Mesendoderm (in vitro differentiated cells): ENCODE measurements around the gene FIGN.

Source experiments
- DNase-seq: peaks from one replicate; pipeline ENCODE4 v3.0.0; 2013
- H2AK5ac ChIP-seq: 2 replicates; pipeline ENCODE4 v1.6.1; 2013; ENCODE audit warnings: low read length, inconsistent platforms
- H2BK120ac ChIP-seq: 2 replicates; pipeline ENCODE4 v1.6.1; 2013; ENCODE audit warnings: low read depth, mild to moderate bottlenecking, low read length, moderate library complexity, mixed read lengths
- H2BK15ac ChIP-seq: replicated peaks from 2 replicates; pipeline ENCODE4 v1.6.1; 2013; ENCODE audit warnings: low read depth, mild to moderate bottlenecking, moderate library complexity
- H2BK5ac ChIP-seq: 2 replicates; pipeline ENCODE4 v1.6.1; 2013; ENCODE audit warnings: low read length, inconsistent platforms
- H3K18ac ChIP-seq: 2 replicates; pipeline ENCODE4 v1.6.1; 2013; ENCODE audit warnings: mild to moderate bottlenecking, low read length, mixed read lengths
- H3K23ac ChIP-seq: one replicate; pipeline ENCODE4 v1.6.1; 2013; ENCODE audit warnings: low read length
- H3K27ac ChIP-seq: 2 replicates; pipeline ENCODE4 v1.5.1; 2013; ENCODE audit warnings: low read depth, mild to moderate bottlenecking, inconsistent platforms, low read length, moderate library complexity
- H3K27me3 ChIP-seq: 2 replicates; pipeline ENCODE4 v1.6.1; 2013; ENCODE audit warnings: low read length, control low read depth, mild to moderate bottlenecking, inconsistent platforms; ENCODE audit not compliant: insufficient read depth, poor library complexity
- H3K36me3 ChIP-seq: 2 replicates; pipeline ENCODE4 v1.6.1; 2013; ENCODE audit warnings: low read length, inconsistent platforms; ENCODE audit not compliant: control insufficient read depth, insufficient read depth
- H3K4ac ChIP-seq: one replicate; pipeline ENCODE4 v1.6.1; 2013; ENCODE audit warnings: low read depth, mild to moderate bottlenecking, low read length, moderate library complexity
- H3K4me1 ChIP-seq: 2 replicates; pipeline ENCODE4 v1.6.1; 2013; ENCODE audit warnings: low read depth, low read length, inconsistent platforms; ENCODE audit not compliant: control insufficient read depth
- H3K4me2 ChIP-seq: 2 replicates; pipeline ENCODE4 v1.6.1; 2013; ENCODE audit warnings: low read length
- H3K4me3 ChIP-seq: 2 replicates; pipeline ENCODE4 v1.5.1; 2013; ENCODE audit warnings: mild to moderate bottlenecking, low read length
- H3K56ac ChIP-seq: one replicate; pipeline ENCODE4 v1.6.1; 2013; ENCODE audit warnings: low read length
- H3K79me1 ChIP-seq: 2 replicates; pipeline ENCODE4 v1.6.1; 2013; ENCODE audit warnings: low read length, inconsistent platforms
- H3K79me2 ChIP-seq: 2 replicates; pipeline ENCODE4 v1.6.1; 2013; ENCODE audit warnings: mild to moderate bottlenecking, low read length; ENCODE audit not compliant: control insufficient read depth, insufficient read depth
- H3K9ac ChIP-seq: 2 replicates; pipeline ENCODE4 v1.6.1; 2013; ENCODE audit warnings: low read length, inconsistent platforms
- H4K5ac ChIP-seq: one replicate; pipeline ENCODE4 v1.6.1; 2013; ENCODE audit warnings: low read length
- H4K8ac ChIP-seq: one replicate; pipeline ENCODE4 v1.6.1; 2013; ENCODE audit warnings: low read depth, mild to moderate bottlenecking, control low read depth, low read length, moderate library complexity
- WGBS: extraction: QIAGEN DNeasy Blood & Tissue Kit; methylation state at CpG from one replicate; pipeline ENCODE4 v1.1.7; 2013; ENCODE audit warnings: low lambda C conversion rate, missing lambda C conversion rate; ENCODE audit not compliant: insufficient coverage; ENCODE audit errors: extremely low coverage; 5-methylcytosine and 5-hydroxymethylcytosine counted together

The FIGN gene

DNA sequence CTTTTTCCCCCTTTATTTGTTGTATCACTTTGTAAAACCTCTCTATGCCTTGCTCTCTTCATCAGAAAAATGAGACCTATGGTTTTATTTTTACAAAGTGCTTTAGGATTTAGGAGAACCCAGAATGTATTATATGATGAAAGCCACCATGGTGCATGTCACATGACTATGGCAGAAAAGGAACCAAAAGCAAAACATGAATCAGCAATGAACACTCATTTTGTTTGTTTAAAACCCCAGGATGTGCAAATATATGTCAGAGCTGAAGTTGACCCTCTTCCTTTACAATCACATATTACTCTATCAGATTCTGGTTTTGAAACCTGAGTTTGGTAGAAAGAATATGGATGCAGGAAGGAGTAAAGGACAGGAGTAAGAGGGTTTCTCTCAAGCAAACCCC lies 70.0 kb downstream of the FIGN start:
- Histone ChIP-seq H3K9ac (no peak overlapping the region), H3K4me2 (no peak overlapping the region), H3K18ac (no peak overlapping the region), H3K56ac (no peak overlapping the region), H3K4me3 (no peak overlapping the region), H2AK5ac (no peak overlapping the region), H3K27me3 (no peaks in the 10 kb centered on the region), H3K4ac (no peak overlapping the region), H2BK15ac (no peak overlapping the region), H2BK120ac (no peak overlapping the region), H2BK5ac (no peak overlapping the region), H3K23ac (no peak overlapping the region), H4K8ac (no peak overlapping the region), H4K5ac (no peak overlapping the region), H3K4me1 (no peaks in the 10 kb centered on the region), H3K27ac (no peak overlapping the region), H3K79me2 (no peaks in the 10 kb centered on the region), H3K79me1 (no peaks in the 10 kb centered on the region), H3K36me3 (no peaks in the 10 kb centered on the region)
- DNase-seq = no peak

DNA sequence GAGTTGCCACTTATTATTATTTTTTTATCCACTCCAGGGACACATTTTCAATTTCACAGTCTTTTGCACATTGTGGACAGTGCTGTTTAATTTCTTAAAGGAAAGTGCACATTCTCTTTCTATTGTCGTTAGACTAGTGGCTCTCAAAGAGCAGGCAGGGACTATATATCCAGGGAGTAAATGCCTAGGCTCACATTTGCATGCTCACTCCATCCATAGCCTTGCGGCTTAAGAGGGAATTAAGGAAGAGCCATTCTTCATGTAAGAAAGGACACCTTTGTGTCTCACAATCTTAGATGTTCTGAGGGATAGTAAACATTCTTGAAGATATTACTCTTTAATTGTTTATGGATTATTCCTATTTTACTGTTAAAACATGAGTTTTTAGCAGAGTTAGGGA lies 70.8 kb downstream of the FIGN start:
- no peak overlapping the region for H2BK15ac ChIP-seq
- no peak overlapping the region for H3K27ac ChIP-seq
- WGBS = no CpG with 5 or more reads among the region's 2 CpGs
- no peaks in the 10 kb centered on the region for H3K4me1 ChIP-seq
- no peaks in the 10 kb centered on the region for H3K36me3 ChIP-seq
- no peak overlapping the region for H3K4me2 ChIP-seq
- H4K5ac ChIP-seq = no peak overlapping the region
- no peak overlapping the region for H3K4me3 ChIP-seq
- no peaks in the 10 kb centered on the region for H3K79me2 ChIP-seq
- no peaks in the 10 kb centered on the region for H3K79me1 ChIP-seq
- H4K8ac ChIP-seq = no peak overlapping the region
- H3K4ac ChIP-seq = no peak overlapping the region
- no peak overlapping the region for H2AK5ac ChIP-seq
- no peak overlapping the region for H3K18ac ChIP-seq
- H3K23ac ChIP-seq = no peak overlapping the region
- DNase-seq = no peak
- H3K9ac ChIP-seq = no peak overlapping the region
- H2BK120ac ChIP-seq = no peak overlapping the region
- H3K56ac ChIP-seq = no peak overlapping the region
- H3K27me3 ChIP-seq = no peaks in the 10 kb centered on the region
- H2BK5ac ChIP-seq = no peak overlapping the region

DNA sequence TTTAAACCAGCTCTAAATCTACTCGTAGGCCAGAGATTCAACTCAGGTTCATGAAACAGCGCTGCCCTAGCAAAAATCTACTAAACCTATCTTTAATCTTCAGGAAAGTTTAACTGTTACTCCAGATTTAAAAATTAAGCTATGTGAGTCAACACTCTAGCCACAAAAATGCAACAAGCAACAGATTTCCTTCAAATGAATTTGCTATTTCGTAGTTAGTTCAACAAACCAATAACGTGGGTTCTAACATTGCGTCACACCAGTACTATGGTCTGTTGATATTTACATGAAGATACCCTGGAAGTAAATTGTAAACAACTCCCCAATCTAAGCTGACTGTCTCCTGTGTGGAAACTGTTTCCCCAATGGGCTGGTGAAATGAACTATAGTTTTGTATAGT lies 71.2 kb downstream of the FIGN start:
- no peaks in the 10 kb centered on the region for H3K4me1 ChIP-seq
- no peaks in the 10 kb centered on the region for H3K27me3 ChIP-seq
- no peak overlapping the region for H2BK120ac ChIP-seq
- no peak overlapping the region for H3K23ac ChIP-seq
- no peak overlapping the region for H3K4me2 ChIP-seq
- no peaks in the 10 kb centered on the region for H3K79me1 ChIP-seq
- H3K79me2 ChIP-seq = no peaks in the 10 kb centered on the region
- H3K4ac ChIP-seq = no peak overlapping the region
- DNase-seq = no peak
- H2BK15ac ChIP-seq = no peak overlapping the region
- no peak overlapping the region for H3K18ac ChIP-seq
- H2AK5ac ChIP-seq = no peak overlapping the region
- H3K56ac ChIP-seq = no peak overlapping the region
- no peak overlapping the region for H4K8ac ChIP-seq
- H2BK5ac ChIP-seq = no peak overlapping the region
- no peaks in the 10 kb centered on the region for H3K36me3 ChIP-seq
- H3K27ac ChIP-seq = no peak overlapping the region
- no CpG with 5 or more reads among the region's 5 CpGs for WGBS
- H4K5ac ChIP-seq = no peak overlapping the region
- no peak overlapping the region for H3K9ac ChIP-seq
- no peak overlapping the region for H3K4me3 ChIP-seq

GRCh38 chr2:163662141-163662780 lies 73.5 kb downstream of the FIGN start:
- WGBS = no CpG with 5 or more reads among the region's 4 CpGs
- H3K18ac ChIP-seq = no peak overlapping the region
- no peaks in the 10 kb centered on the region for H3K27me3 ChIP-seq
- H2BK15ac ChIP-seq = no peak overlapping the region
- no peaks in the 10 kb centered on the region for H3K4me1 ChIP-seq
- no peaks in the 10 kb centered on the region for H3K79me2 ChIP-seq
- no peaks in the 10 kb centered on the region for H3K79me1 ChIP-seq
- H4K5ac ChIP-seq = no peak overlapping the region
- no peak overlapping the region for H3K4me2 ChIP-seq
- H3K9ac ChIP-seq = no peak overlapping the region
- no peaks in the 10 kb centered on the region for H3K36me3 ChIP-seq
- H2BK120ac ChIP-seq = no peak overlapping the region
- H3K56ac ChIP-seq = no peak overlapping the region
- no peak overlapping the region for H3K4me3 ChIP-seq
- peak; percentile 49 for DNase-seq
- H3K23ac ChIP-seq = no peak overlapping the region
- H4K8ac ChIP-seq = no peak overlapping the region
- H3K27ac ChIP-seq = peak overlapping the region; percentile 44
- no peak overlapping the region for H2BK5ac ChIP-seq
- no peak overlapping the region for H3K4ac ChIP-seq
- no peak overlapping the region for H2AK5ac ChIP-seq

DNA sequence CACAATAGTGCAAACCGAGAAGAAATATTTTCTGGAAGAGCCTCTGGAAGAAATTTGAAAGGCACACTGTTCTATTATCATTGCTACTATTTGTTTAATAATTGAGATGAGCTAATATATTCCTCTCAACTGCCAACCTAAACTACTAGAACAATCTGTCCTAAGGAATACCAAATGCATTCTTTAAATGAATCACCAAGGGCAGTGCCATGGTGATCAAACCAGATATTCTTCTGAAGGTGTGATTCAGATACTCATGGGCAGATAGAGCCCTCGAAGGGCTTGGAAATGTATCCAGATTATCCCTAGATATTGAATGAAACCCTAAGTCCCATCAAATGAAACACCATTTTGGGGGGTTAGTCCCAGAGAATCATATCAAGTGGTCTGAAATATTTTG lies 76.6 kb downstream of the FIGN start:
- Histone ChIP-seq H3K23ac (no peak overlapping the region), H2BK15ac (no peak overlapping the region), H3K4me1 (peaks cover 7% of the 10 kb centered on the region), H3K56ac (no peak overlapping the region), H3K79me1 (no peaks in the 10 kb centered on the region), H3K4me2 (no peak overlapping the region), H3K4ac (no peak overlapping the region), H3K4me3 (no peak overlapping the region), H3K9ac (no peak overlapping the region), H3K36me3 (no peaks in the 10 kb centered on the region), H2BK120ac (no peak overlapping the region), H3K79me2 (no peaks in the 10 kb centered on the region), H3K27ac (no peak overlapping the region), H2BK5ac (no peak overlapping the region), H4K8ac (no peak overlapping the region), H3K27me3 (no peaks in the 10 kb centered on the region), H3K18ac (no peak overlapping the region), H4K5ac (no peak overlapping the region), H2AK5ac (no peak overlapping the region)
- no CpG with 5 or more reads among the region's 2 CpGs for WGBS
- DNase-seq = no peak

DNA sequence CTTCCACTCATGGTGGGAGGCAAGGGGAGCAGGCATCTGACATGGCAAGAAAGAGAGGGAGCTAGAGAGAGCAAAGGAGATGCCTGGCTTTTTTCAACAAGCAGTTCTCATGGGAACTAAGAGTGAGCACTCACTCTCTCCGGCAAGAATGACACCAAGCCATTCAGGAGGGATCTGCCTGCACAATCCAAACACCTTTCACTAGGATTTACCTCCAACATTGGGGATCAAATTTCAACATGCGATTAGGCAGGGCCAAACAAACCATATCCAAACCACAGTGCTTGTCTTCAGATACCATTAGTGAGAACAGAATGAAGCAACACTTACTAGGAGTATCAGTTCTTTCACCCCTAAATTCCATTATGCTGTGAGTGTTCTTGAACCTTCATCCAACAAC lies 77.3 kb downstream of the FIGN start:
- Histone ChIP-seq H2BK5ac (no peak overlapping the region), H3K4me2 (no peak overlapping the region), H3K4ac (no peak overlapping the region), H3K56ac (no peak overlapping the region), H3K79me2 (no peaks in the 10 kb centered on the region), H3K4me3 (no peak overlapping the region), H4K5ac (no peak overlapping the region), H2BK15ac (no peak overlapping the region), H3K27ac (no peak overlapping the region), H4K8ac (no peak overlapping the region), H3K79me1 (no peaks in the 10 kb centered on the region), H3K9ac (no peak overlapping the region), H3K23ac (no peak overlapping the region), H3K36me3 (no peaks in the 10 kb centered on the region), H3K4me1 (peaks cover 7% of the 10 kb centered on the region), H3K27me3 (no peaks in the 10 kb centered on the region), H3K18ac (no peak overlapping the region), H2AK5ac (no peak overlapping the region), H2BK120ac (no peak overlapping the region)
- peak; percentile 49 for DNase-seq
- WGBS = no CpG with 5 or more reads among the region's 2 CpGs
